NCI-H1436 treated with DMSO at 0.1 percent for 48 hours (cell line): ENCODE measurements around the gene FNBP1L.
"Not testable (repeated sequence)": the region's sequence is repeated elsewhere in the genome, so short reads cannot be mapped to it uniquely, and the experiment has no call there.

ENCODE experiments used
- DNase-seq: peaks from one replicate; lab custom pipeline; 2025; lab: John Stamatoyannopoulos, UW

FNBP1L gene

GRCh38 chr1:93443454-93443853 is 4.5 kb upstream of the FNBP1L start:
- no peak for DNase-seq

GRCh38 chr1:93446837-93447451 is 974 bp upstream of the FNBP1L start:
- DNase-seq: no peak

GRCh38 chr1:93448292-93448982 is 519 bp downstream of the FNBP1L start:
- no peak for DNase-seq

DNA sequence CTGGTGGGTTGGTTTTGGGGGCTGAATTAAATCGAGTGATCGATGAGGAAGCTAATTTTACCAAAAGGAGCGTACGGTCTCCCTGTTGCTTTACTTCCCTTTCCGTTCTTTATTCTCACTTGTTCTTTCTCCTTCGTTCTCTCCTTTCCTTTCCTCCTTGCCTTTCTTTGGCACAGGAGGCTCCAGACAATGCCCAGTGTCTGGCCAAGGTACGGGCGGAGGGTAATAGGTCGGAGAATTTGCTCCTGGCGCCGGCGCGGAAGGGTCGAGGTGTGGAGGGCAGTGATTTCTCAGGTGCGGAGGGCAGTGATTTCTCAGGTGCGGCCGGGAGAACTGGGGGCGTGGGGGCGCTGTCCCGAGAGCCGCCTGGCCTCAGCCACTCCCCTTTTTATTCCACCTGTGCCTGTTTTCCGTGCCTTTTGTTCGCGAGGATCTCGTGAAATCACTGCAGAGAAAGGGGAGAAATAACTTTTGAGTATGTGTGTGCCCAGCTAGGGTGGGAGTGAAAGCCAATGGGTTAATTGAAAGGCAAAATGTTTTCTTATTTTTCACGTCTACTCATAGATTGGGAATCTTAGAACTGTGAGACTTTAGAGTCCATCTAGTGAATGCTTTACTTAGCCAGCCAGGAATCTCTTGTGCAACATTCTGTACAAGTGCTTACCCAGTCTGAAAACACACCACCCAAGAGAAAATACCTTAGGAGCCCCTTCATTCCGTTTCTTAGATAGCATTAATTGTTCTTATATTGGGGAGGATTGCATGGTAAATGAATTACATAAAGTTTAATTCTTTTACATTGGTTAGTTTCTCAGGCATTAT is 1.3 kb downstream of the FNBP1L start:
- DNase-seq: no peak

DNA sequence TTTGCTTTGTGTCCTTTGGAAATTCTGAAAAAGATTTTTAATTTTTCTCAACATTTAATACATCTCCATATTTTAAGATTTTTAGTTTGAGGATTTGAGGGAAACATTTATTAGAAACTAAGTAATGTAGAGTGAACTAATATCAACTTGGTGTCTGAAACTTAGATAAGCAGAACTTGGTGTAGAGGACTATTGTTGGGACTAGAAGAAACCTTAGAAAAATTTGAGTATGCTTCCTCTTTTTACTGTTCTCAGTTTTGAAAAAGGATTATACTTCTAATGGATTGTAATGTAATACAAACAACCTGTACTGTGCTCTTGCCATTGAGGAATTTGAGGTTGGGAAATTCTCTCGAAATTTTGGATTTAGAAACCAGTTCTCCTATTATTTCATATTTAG is 2.4 kb downstream of the FNBP1L start:
- DNase-seq: no peak

DNA sequence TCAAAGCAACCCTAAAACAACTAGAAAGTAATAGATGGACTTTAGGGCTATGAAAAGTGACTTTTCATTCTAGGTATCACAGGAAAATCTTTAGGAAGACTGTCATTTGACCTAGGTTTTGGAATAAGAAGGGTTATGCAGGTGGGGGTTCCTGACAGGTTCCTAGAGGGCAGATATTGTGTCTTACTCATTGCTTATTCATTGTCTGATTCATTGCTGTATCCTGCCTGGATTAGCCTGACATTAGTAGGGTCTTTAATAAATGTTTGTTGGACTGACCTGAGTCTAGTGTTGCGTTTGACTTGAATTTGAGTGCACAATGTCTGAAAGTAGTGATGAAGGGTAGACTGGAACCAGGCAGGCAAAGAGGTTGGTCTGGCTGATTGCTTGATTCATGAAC is 6.0 kb downstream of the FNBP1L start:
- no peak for DNase-seq

GRCh38 chr1:93459126-93459525 is 11.2 kb downstream of the FNBP1L start:
- no peak for DNase-seq

GRCh38 chr1:93461236-93461635 is 13.3 kb downstream of the FNBP1L start:
- no peak for DNase-seq

DNA sequence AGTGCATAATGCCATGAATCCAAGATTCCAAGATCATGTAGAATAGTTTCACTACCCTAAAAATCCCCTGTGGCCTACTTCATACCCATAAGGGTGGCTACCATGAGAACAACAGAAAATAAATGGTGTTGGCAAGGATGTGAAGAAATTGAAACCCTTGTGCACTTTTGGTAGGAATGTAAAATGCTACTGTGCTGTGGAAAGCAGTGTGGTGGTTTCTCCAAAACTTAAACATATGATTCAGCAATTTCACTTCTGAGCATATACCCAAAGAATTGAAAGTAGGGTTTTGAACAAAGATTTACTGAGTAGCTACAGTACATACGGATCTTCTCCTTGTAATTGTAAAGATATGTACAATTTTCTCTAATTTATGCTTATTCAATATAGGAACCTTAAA is 16.0 kb downstream of the FNBP1L start:
- DNase-seq: no peak

GRCh38 chr1:93465371-93466082 is 17.6 kb downstream of the FNBP1L start:
- DNase-seq: not testable (repeated sequence)

DNA sequence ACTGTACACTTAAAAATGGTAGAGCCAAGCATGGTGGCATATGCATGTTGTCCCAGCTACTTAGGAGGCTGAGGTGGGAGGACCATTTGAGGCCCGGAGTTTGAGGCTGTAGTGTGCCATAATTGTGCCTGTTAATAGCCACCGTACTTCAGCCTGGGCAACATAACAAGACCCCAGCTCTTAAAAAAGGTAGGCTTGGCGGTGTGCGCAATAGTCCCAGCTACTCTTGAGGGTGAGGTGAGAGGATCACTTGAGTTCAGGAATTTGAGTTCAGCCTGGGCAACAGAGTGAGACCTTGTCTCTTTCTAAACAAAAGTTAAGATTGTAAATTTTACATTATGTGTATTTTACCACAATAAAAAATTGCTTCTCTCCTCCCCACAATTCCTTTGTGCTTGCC is 19.7 kb downstream of the FNBP1L start:
- no peak for DNase-seq

GRCh38 chr1:93468662-93469061 is 20.7 kb downstream of the FNBP1L start:
- no peak for DNase-seq

- not testable (repeated sequence) for DNase-seq
Measured at GRCh38 chr1:93469223-93469622, 21.3 kb downstream of the FNBP1L start.

GRCh38 chr1:93471284-93471683 is 23.4 kb downstream of the FNBP1L start:
- DNase-seq: no peak

GRCh38 chr1:93471911-93472310 is 24.0 kb downstream of the FNBP1L start:
- DNase-seq: no peak

GRCh38 chr1:93474321-93474720 is 26.4 kb downstream of the FNBP1L start:
- no peak for DNase-seq

- no peak for DNase-seq
Measured at GRCh38 chr1:93475681-93476080, 27.8 kb downstream of the FNBP1L start.

DNA sequence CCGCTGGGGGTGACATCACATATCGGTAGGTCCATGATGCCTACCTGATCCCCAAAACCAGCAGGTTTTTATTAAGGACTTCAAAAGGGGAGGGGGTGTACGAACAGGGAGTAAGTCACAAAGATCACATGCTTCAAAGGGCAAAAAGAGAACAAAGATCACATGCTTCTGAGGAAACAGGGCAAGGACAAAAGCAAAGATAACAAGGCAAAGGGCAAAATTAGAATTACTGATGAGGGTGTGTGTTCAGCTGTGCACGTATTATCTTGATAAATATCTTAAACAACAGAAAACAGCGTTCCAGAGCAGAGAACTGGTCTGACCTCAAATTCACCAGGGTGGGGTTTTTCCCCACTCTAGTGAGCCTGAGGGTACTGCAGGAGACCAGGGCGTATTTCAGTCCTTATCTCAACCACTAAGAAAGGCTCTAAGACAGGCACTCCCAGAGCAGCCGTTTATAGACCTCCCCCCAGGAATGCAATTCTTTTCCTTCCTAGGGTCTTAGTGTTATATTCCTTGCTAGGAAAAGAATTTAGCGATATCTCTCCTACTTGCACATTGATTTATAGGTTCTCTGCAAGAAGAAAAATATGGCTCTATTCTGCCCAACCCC is 31.3 kb downstream of the FNBP1L start:
- not testable (repeated sequence) for DNase-seq

DNA sequence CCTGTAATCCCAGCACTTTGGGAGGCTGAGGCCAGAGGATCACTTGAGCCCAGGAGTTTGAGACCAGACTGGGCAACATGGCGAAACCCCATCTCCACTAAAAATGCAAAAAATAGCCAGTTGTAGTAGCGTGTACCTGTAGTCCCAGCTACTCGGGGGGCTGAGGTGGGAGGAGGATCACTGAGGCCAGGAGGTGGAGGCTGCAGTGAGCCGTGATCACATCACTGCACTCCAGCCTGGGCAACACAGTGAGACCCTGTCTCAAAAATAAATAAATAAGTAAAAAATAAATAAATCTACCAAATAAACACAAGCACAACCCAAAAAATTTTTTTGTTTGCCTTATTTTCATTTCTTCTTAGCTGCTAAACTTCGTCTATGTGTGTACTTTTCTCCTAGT is 34.0 kb downstream of the FNBP1L start:
- not testable (repeated sequence) for DNase-seq

- no peak for DNase-seq
Measured at GRCh38 chr1:93483200-93483599, 35.3 kb downstream of the FNBP1L start.

- DNase-seq: no peak
Measured at GRCh38 chr1:93483606-93484005, 35.7 kb downstream of the FNBP1L start.

DNA sequence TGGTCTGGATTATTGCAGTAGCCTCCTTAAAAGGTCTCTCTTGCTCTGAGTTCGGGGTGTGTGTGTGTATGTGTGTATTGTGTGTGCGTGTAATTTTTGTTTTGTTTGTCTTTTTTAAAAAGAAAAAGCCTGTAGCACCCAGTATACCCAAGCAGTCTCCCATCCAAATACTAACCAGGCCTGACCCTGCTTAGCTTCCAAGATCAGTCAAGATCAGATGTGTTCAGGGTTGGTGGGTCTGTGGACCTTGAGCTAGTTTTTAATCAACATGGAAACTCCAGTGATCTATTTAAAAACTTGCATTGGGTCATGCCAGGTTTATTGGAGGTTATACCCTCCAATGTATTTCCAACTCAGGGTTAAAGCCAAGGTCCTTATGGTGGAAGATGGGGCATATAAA is 40.3 kb downstream of the FNBP1L start:
- no peak for DNase-seq
